Measurements from ENCODE around the gene KRT34.

KRT34 gene

GRCh38 chr17:41338961-41339485 lies 43.1 kb downstream of the KRT34 start:
- H3K36me3 ChIP-seq (ENCODE audit: insufficient read depth, low read depth, low read length), result no peaks in the 10 kb centered on the region
- no peaks in the 10 kb centered on the region for H3K4me1 ChIP-seq (ENCODE audit: insufficient read depth, low read length)
- H3K9ac ChIP-seq (ENCODE audit: low read depth, low read length), result no peak overlapping the region
- no peaks in the 10 kb centered on the region for H3K27me3 ChIP-seq (ENCODE audit: insufficient read depth, low read length)
- peaks cover 10% of the 10 kb centered on the region; the same call in 1 of the 2 replicates for H3K9me3 ChIP-seq (ENCODE audit: insufficient read depth, low read depth, low read length)
- H3K4me3 ChIP-seq (ENCODE audit: low read length), result no peak overlapping the region
- no peak overlapping the region for H3K27ac ChIP-seq (ENCODE audit: low read length)

GRCh38 chr17:41335747-41336146 lies 46.4 kb downstream of the KRT34 start:
- H3K27ac ChIP-seq (ENCODE audit: low read length), result no peak overlapping the region
- H3K4me3 ChIP-seq (ENCODE audit: low read length), result no peak overlapping the region
- no peaks in the 10 kb centered on the region for H3K9me3 ChIP-seq (ENCODE audit: insufficient read depth, low read depth, low read length)
- H3K27me3 ChIP-seq (ENCODE audit: insufficient read depth, low read length), result no peaks in the 10 kb centered on the region
- H3K4me1 ChIP-seq (ENCODE audit: insufficient read depth, low read length), result no peaks in the 10 kb centered on the region
- H3K36me3 ChIP-seq (ENCODE audit: insufficient read depth, low read depth, low read length), result no peaks in the 10 kb centered on the region
- H3K9ac ChIP-seq (ENCODE audit: low read depth, low read length), result no peak overlapping the region

- no peaks in the 10 kb centered on the region for H3K27me3 ChIP-seq (ENCODE audit: insufficient read depth, low read length)
- no peak overlapping the region for H3K4me3 ChIP-seq (ENCODE audit: low read length)
- no peak overlapping the region for H3K27ac ChIP-seq (ENCODE audit: low read length)
- H3K9ac ChIP-seq (ENCODE audit: low read depth, low read length), result no peak overlapping the region
- no peaks in the 10 kb centered on the region for H3K9me3 ChIP-seq (ENCODE audit: insufficient read depth, low read depth, low read length)
- no peaks in the 10 kb centered on the region for H3K36me3 ChIP-seq (ENCODE audit: insufficient read depth, low read depth, low read length)
- H3K4me1 ChIP-seq (ENCODE audit: insufficient read depth, low read length), result no peaks in the 10 kb centered on the region
These were observed 47.5 kb downstream of the KRT34 start for GRCh38 chr17:41334385-41335305.

- no peaks in the 10 kb centered on the region for H3K4me1 ChIP-seq (ENCODE audit: insufficient read depth, low read length)
- H3K27me3 ChIP-seq (ENCODE audit: insufficient read depth, low read length), result no peaks in the 10 kb centered on the region
- no peak overlapping the region for H3K4me3 ChIP-seq (ENCODE audit: low read length)
- H3K36me3 ChIP-seq (ENCODE audit: insufficient read depth, low read depth, low read length), result no peaks in the 10 kb centered on the region
- H3K27ac ChIP-seq (ENCODE audit: low read length), result no peak overlapping the region
- no peaks in the 10 kb centered on the region for H3K9me3 ChIP-seq (ENCODE audit: insufficient read depth, low read depth, low read length)
- no peak overlapping the region for H3K9ac ChIP-seq (ENCODE audit: low read depth, low read length)
These were observed 48.3 kb downstream of the KRT34 start for GRCh38 chr17:41333836-41334235.

GRCh38 chr17:41333098-41333497 lies 49.0 kb downstream of the KRT34 start:
- Histone ChIP-seq H3K27me3 (ENCODE audit: insufficient read depth, low read length) (no peaks in the 10 kb centered on the region), H3K4me3 (ENCODE audit: low read length) (no peak overlapping the region), H3K27ac (ENCODE audit: low read length) (no peak overlapping the region), H3K9me3 (ENCODE audit: insufficient read depth, low read depth, low read length) (no peaks in the 10 kb centered on the region), H3K36me3 (ENCODE audit: insufficient read depth, low read depth, low read length) (no peaks in the 10 kb centered on the region), H3K4me1 (ENCODE audit: insufficient read depth, low read length) (no peaks in the 10 kb centered on the region), H3K9ac (ENCODE audit: low read depth, low read length) (no peak overlapping the region)

GRCh38 chr17:41332239-41332638 lies 49.9 kb downstream of the KRT34 start:
- H3K9me3 ChIP-seq (ENCODE audit: insufficient read depth, low read depth, low read length), result no peaks in the 10 kb centered on the region
- H3K4me3 ChIP-seq (ENCODE audit: low read length), result no peak overlapping the region
- no peaks in the 10 kb centered on the region for H3K27me3 ChIP-seq (ENCODE audit: insufficient read depth, low read length)
- no peaks in the 10 kb centered on the region for H3K4me1 ChIP-seq (ENCODE audit: insufficient read depth, low read length)
- no peak overlapping the region for H3K27ac ChIP-seq (ENCODE audit: low read length)
- no peaks in the 10 kb centered on the region for H3K36me3 ChIP-seq (ENCODE audit: insufficient read depth, low read depth, low read length)
- H3K9ac ChIP-seq (ENCODE audit: low read depth, low read length), result no peak overlapping the region

- Histone ChIP-seq H3K4me1 (ENCODE audit: insufficient read depth, low read length) (no peaks in the 10 kb centered on the region), H3K9me3 (ENCODE audit: insufficient read depth, low read depth, low read length) (no peaks in the 10 kb centered on the region), H3K9ac (ENCODE audit: low read depth, low read length) (no peak overlapping the region), H3K27ac (ENCODE audit: low read length) (no peak overlapping the region), H3K27me3 (ENCODE audit: insufficient read depth, low read length) (no peaks in the 10 kb centered on the region), H3K36me3 (ENCODE audit: insufficient read depth, low read depth, low read length) (no peaks in the 10 kb centered on the region), H3K4me3 (ENCODE audit: low read length) (no peak overlapping the region)
These were observed 50.5 kb downstream of the KRT34 start for GRCh38 chr17:41331606-41332005.

- Histone ChIP-seq H3K9ac (ENCODE audit: low read depth, low read length) (no peak overlapping the region), H3K27me3 (ENCODE audit: insufficient read depth, low read length) (no peaks in the 10 kb centered on the region), H3K36me3 (ENCODE audit: insufficient read depth, low read depth, low read length) (no peaks in the 10 kb centered on the region), H3K9me3 (ENCODE audit: insufficient read depth, low read depth, low read length) (no peaks in the 10 kb centered on the region), H3K4me1 (ENCODE audit: insufficient read depth, low read length) (no peaks in the 10 kb centered on the region), H3K27ac (ENCODE audit: low read length) (no peak overlapping the region), H3K4me3 (ENCODE audit: low read length) (no peak overlapping the region)
These were observed 52.7 kb downstream of the KRT34 start for GRCh38 chr17:41329279-41329948.

GRCh38 chr17:41328207-41328606 lies 53.9 kb downstream of the KRT34 start:
- no peaks in the 10 kb centered on the region for H3K9me3 ChIP-seq (ENCODE audit: insufficient read depth, low read depth, low read length)
- no peak overlapping the region for H3K9ac ChIP-seq (ENCODE audit: low read depth, low read length)
- H3K27me3 ChIP-seq (ENCODE audit: insufficient read depth, low read length), result no peaks in the 10 kb centered on the region
- no peaks in the 10 kb centered on the region for H3K36me3 ChIP-seq (ENCODE audit: insufficient read depth, low read depth, low read length)
- no peaks in the 10 kb centered on the region for H3K4me1 ChIP-seq (ENCODE audit: insufficient read depth, low read length)
- H3K4me3 ChIP-seq (ENCODE audit: low read length), result no peak overlapping the region
- no peak overlapping the region for H3K27ac ChIP-seq (ENCODE audit: low read length)

Measured in iPS-20b (cell line).